ENCODE results near the gene AIFM2. TPM values are rescaled to one million over a fixed set of nuclear protein-coding genes. Genes with fewer than 3 reads are reported as not detected.

The AIFM2 gene
- total and polyA plus RNA-seq, 2 of the 13 experiments (the other 11 are each of a cell fraction or from before 2014, with no cell fraction given): 20.3 to 29.5 TPM

DNA sequence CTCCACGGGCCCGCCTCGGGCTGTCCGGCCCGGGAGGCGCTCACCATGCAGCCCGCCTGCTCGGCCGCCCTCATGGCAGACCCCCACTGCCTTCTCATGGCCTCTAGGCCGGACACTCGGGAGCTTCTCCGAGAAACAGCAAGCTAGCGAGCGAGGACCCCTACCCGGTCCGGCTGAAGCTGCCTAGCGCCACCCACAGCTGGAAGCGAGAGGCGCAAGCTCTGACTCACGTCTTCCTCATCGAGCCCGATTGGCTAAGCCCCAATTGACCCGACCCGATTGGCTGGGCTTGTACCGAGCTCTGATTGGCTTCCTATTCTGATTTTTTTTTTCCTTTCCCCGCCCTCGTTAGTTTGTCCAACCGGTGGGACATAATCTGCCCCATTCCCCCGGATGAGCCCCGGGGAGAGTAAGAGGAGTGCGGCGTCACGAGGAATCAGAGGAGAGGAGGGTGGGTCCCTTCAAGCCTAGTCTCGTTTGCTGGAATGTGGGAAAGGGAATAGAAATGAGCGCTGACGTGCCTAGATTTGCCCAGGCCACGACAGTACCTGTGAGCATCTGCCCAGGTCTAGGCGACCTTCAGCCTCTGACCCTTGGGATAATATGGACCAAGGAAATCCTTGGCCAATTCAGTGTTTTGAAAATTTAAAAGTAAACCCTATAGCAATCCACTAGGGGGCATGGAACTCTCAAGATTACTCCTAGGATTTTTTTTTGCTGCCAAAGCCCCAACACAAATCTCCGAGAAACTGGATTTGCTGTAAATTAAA is 14.0 kb upstream of the AIFM2 start, which contains the start of gene TYSND1 (continued):
- TF ChIP-seq, protein P1, sequence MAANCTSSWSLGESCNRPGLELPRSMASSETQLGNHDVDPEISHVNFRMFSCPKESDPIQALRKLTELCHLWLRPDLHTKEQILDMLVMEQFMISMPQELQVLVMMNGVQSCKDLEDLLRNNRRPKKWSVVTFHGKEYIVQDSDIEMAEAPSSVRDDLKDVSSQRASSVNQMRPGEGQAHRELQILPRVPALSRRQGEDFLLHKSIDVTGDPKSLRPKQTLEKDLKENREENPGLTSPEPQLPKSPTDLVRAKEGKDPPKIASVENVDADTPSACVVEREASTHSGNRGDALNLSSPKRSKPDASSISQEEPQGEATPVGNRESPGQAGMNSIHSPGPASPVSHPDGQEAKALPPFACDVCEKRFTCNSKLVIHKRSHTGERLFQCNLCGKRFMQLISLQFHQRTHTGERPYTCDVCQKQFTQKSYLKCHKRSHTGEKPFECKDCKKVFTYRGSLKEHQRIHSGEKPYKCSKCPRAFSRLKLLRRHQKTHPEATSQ (CRISPR knock-in tag; IDR thresholded peaks at IDR 0.05; ENCODE audit: borderline replicate concordance): peak; percentile 67; the same call in 1 of the 2 replicates
- TF ChIP-seq TBL1XR1 (IDR thresholded peaks at IDR 0.05; ENCODE audit: borderline replicate concordance, low read length, partially characterized antibody) (peak; percentile 25), NPAS2 (CRISPR knock-in tag; IDR thresholded peaks at IDR 0.05; ENCODE audit: borderline replicate concordance) (no peak), ZNF331 (CRISPR knock-in tag; IDR thresholded peaks at IDR 0.05) (no peak; the same call in 1 of the 2 replicates), ZBTB33 (CRISPR knock-in tag; IDR thresholded peaks at IDR 0.05) (no peak), NKX3-1 (CRISPR knock-in tag; IDR thresholded peaks at IDR 0.05) (peak; percentile 77; the same call in 1 of the 2 replicates), TMF1 (CRISPR knock-in tag; IDR thresholded peaks at IDR 0.05; ENCODE audit: low read depth) (no peak), NAIF1 (CRISPR knock-in tag; IDR thresholded peaks at IDR 0.05; ENCODE audit: borderline replicate concordance) (no peak), KLF6 (CRISPR knock-in tag; IDR thresholded peaks at IDR 0.05) (peak; percentile 31; the same call in 1 of the 2 replicates), ZSCAN20 (CRISPR knock-in tag; IDR thresholded peaks at IDR 0.05; ENCODE audit: borderline replicate concordance) (0 out of 2 replicates have a peak, but pooled peaks have one; percentile 31), ZNF740 (CRISPR knock-in tag; IDR thresholded peaks at IDR 0.05) (no peak; the same call in 1 of the 2 replicates), FOSL1 (CRISPR knock-in tag; IDR thresholded peaks at IDR 0.05; ENCODE audit: borderline replicate concordance) (peak; percentile 53; the same call in 1 of the 2 replicates), MEIS1 (CRISPR knock-in tag; IDR thresholded peaks at IDR 0.05; ENCODE audit: borderline replicate concordance) (peak; percentile 57; the same call in 1 of the 2 replicates), ATM (IDR thresholded peaks at IDR 0.05; ENCODE audit: borderline replicate concordance) (no peak), TFE3 (CRISPR knock-in tag; IDR thresholded peaks at IDR 0.05) (peak; percentile 56; the same call in 1 of the 2 replicates), MLX (CRISPR knock-in tag; IDR thresholded peaks at IDR 0.05) (no peak), NFKB2 (CRISPR knock-in tag; IDR thresholded peaks at IDR 0.05; ENCODE audit: borderline replicate concordance) (peak; percentile 41; the same call in 1 of the 2 replicates), ZNF160 (CRISPR knock-in tag; IDR thresholded peaks at IDR 0.05) (0 out of 2 replicates have a peak, but pooled peaks have one; percentile 48), FOSL2 (CRISPR knock-in tag; IDR thresholded peaks at IDR 0.05) (peak; percentile 92), ZNF264 (CRISPR knock-in tag; IDR thresholded peaks at IDR 0.05) (no peak; the same call in 1 of the 2 replicates)
- TF ChIP-seq, protein P2, sequence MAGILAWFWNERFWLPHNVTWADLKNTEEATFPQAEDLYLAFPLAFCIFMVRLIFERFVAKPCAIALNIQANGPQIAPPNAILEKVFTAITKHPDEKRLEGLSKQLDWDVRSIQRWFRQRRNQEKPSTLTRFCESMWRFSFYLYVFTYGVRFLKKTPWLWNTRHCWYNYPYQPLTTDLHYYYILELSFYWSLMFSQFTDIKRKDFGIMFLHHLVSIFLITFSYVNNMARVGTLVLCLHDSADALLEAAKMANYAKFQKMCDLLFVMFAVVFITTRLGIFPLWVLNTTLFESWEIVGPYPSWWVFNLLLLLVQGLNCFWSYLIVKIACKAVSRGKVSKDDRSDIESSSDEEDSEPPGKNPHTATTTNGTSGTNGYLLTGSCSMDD (CRISPR knock-in tag; IDR thresholded peaks at IDR 0.05): no peak

All from HepG2 (cell line).